NT2/D1 (cell line): ENCODE data around the gene HCN3.

Source experiments
- YY1 ChIP-seq: IDR thresholded peaks from 2 replicates; pipeline ENCODE4 v1.6.1; 2011; ENCODE audit not compliant: insufficient read length, insufficient read depth
- ZNF274 ChIP-seq: IDR thresholded peaks from 2 replicates; pipeline ENCODE4 v1.6.1; 2011; ENCODE audit warnings: mild to moderate bottlenecking, low read depth, low read length

- TF ChIP-seq YY1 (no peak), ZNF274 (no peak)
These were observed 7.2 kb downstream of the HCN3 start for GRCh38 chr1:155284476-155284875.
